ENCODE data around the gene SURF4.

Gene SURF4

DNA sequence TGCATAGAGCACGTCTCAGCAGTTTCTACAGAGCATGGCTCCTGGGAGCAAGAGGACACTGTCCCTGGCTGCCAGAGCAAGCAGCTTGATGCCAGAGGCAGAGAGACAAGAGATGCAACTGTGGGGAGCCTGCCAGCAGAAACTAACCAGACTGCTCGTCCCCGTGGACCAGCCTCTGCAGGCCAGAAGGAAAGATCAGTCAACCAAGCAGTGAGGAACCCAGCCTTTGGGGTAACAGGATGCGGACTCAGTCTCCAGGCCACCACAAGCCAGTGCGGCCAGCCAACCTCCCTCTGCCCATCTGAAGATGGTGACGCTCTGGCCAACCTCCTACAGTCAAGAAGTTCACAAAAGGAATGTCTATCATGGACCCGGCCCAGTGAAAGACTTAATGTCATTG, 3.7 kb downstream of the SURF4 start:
- no peak for DNase-seq

DNA sequence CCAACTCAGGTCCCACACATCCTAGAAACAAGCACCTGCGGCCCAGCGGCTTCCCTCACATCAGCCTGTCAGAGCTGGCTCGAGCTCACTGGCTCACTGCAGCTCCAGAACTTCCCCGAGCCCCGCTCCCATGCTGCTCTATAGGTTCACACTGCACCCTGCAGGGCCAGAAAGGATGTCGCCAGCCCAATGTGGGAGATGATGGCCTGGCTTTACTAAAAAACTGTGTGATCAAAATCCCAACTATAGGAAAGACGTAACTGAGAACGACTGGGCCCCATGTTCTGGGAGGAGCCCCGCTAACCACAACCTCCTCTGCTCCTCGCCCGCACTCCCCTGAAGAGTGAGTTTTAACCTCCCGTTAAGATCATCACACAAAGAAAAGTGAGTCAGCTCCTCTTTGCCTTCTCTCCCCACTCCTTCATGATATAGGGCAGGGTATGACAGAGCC, 4.6 kb downstream of the SURF4 start:
- DNase-seq, result peak; percentile 61

DNA sequence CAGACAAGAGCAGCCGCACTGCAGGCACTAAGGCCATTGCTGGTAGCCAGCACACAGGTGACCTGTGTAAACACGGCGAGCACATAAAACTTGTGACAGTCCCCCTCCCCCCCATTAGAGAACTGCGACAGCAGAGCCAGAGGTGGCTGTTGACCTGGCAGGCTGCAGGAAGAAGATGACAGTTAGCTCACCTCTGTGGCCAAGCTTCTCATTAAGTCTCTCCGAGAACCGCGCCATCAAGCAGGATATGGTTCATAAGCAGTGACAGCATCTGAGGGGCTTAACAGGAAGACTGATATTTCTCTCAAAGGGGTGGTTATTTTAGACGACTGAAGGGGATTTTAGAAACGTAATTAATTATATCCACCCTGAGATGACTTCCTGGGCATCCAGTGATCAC, 5.2 kb downstream of the SURF4 start:
- peak; percentile 56 for DNase-seq

DNA sequence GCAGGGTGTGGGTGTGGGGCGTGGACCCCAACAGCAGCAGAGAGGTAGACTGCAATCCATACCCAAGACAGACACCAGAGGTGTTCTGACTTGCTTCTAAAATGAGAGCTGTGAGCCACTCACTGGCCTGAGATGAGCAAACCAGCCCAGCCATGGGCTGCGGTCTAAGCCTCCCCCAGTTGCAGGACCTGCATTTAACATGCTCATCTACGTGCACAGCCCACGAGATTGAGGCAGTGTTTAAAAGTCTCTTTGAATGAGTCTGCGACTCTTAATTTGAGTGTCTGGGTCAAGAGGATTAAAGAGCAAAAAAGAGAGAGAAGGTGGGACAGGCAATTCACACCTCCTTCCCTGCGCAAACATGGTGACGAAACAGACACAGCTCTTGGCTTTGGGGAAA, 5.9 kb downstream of the SURF4 start:
- DNase-seq, result no peak

DNA sequence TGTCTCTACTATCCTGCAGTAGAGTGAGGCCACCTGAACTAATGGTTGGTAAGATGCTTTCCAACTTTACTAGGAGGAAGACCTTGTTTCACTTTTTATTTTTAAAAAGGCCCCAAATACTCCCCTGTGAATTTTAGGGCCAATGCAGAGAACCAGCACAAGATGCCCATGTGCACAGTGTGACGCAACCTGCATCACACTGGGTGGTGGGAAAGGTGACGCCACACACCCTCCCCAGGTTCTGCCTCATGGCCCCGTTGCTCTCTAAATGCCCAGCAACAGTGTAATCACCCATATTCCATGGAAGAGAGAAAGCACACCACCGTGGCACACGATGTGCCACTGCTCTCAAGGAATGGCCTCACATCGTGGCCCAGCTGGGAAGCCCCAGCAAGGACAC, 6.4 kb downstream of the SURF4 start:
- no peak for DNase-seq

DNA sequence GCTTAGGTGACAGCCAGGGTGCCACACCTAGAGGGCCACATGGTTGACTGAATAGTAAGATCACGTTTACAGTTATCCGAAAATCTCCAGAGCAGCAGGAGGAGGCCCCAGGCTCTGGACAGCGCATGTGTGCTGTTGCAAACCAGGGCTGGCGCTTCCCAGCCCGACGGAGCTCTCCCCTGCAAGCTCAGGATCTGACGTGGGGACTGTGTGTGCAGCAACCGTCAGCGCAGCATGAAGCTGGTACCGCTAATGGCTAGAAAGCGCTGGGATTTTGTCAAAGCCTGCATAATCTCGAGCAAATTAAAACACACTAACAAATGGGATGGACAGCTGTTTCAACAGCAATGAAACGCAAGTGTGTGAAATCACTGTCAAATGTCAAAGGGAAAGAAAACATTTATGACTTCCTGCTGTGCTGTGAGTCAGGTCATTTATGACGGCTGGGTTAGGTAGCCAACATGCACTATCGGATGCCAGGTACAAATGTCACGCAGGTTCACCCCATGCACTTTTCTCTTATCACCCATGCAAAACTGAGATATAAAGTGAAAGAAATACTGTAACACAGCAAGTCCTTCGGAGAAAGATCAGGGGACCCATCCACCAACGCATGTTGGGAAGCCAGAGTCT, 7.5 kb downstream of the SURF4 start:
- no peak for DNase-seq

DNA sequence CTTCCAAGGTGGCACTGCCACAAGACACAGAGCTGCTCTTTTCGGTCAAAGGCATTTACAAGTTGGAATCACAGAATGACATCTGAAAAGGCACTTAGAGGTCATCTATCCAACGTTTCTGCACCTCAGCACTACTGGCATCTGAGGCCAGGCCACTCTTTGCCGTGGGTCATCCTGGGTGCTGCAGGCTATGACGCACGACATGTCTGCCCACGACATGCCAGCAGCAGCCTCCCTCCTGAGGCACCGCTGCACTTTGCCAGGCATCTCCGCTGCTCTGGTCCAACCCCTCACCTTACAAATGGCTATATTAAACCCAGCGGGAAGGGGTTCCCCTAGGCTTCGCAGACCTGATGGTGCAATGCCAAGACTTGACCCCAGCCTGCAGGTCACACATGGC, 8.1 kb downstream of the SURF4 start:
- no peak for DNase-seq

DNA sequence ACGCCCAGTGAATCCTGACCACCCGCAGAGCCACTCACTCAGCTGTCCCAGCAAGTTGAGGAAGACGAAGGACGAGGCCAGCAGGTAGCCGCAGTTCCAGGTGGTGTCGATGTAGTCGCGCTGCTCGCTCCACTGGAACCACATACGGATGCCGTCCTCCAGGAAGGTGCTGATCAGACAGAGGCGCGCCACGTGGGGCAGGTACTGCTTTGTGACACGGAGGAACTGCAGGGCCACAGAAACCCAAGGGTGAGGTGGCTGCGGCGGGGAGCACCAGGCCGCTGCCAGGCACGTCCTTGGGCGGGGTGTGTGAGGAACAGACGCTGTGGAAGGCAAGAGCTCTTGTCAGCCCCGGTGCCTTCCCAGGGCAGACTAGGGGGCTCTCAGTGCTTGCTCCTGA, 8.6 kb downstream of the SURF4 start:
- no peak for DNase-seq

DNA sequence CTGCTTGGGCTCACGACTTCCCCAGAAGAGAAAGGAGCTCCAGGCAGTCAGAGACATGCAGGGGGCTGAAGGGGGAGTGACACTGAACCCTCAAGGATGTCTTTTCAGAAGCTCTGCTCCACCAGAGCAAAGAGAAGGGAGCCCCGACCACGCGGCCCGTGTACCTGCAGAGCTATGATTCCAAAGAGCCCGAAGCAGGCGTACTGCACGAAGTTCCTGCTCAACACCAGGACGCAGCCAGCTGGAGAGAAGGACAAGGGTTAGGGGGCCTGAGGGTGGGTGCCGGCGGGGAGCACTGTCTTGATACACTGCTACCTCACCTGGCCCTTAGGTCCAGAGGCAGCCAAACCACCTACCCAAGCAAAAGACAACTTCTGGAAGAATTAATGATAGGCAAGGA, 9.4 kb downstream of the SURF4 start:
- DNase-seq, result no peak

DNA sequence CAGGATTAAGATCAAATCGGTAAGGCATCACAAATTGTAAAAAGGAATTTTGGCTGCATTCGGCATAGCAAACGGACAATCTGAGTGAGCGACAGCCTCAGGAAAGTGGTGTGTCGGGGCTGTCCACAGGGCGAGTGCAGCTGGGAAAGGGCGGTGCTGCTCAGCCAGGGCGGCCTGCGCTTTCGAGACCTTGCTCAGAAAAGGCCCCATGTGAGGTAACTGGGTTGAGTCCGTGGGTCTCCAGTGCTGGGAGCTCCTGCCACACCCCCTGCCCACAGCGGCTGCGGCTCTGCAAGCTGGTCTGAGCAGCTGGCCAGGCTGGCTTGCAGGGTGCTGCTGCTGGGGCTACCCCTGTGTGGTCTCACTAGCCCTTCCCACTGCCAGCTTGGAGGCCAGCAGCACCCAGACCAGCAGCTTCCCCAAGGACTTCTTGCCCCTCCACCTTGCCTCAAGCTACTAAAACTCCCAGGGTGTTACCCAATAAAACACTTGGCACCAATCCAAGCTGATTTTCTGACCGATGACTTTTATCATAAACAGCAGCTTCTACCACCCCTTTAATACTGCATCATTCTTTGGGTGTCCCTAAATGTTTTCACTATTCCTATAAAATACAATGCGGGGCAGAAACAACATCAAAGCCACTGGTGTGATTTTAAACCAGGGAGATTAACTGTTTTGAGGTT, 13.4 kb downstream of the SURF4 start:
- no peak for DNase-seq

DNA sequence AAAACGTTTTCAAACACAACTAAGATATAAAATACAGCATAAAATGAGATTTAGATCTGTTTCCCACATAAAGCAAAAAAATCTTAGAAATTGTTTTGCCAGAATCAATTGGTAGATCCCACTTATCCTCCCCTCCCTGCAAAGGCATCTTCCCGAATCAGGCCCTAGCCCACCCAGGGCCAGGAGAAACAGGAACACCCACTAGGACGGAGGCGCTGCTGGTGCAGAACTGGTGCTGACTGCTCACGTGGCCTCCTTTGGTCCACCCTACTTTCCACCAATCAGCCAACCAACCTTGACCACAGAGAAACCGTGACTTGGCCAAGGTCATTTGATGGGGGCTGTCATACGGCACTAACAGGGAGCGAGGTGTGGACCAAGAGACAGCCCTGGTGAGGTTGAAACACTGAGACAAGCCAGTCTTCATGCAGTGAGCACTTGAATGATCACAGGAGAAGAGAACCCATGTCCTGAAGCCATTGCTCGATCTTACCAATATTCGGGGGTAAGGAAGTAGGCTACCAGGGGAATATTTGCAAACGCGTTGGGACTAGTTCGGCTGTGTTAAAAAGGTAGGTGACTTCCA, 14.3 kb downstream of the SURF4 start:
- DNase-seq, result no peak

DNA sequence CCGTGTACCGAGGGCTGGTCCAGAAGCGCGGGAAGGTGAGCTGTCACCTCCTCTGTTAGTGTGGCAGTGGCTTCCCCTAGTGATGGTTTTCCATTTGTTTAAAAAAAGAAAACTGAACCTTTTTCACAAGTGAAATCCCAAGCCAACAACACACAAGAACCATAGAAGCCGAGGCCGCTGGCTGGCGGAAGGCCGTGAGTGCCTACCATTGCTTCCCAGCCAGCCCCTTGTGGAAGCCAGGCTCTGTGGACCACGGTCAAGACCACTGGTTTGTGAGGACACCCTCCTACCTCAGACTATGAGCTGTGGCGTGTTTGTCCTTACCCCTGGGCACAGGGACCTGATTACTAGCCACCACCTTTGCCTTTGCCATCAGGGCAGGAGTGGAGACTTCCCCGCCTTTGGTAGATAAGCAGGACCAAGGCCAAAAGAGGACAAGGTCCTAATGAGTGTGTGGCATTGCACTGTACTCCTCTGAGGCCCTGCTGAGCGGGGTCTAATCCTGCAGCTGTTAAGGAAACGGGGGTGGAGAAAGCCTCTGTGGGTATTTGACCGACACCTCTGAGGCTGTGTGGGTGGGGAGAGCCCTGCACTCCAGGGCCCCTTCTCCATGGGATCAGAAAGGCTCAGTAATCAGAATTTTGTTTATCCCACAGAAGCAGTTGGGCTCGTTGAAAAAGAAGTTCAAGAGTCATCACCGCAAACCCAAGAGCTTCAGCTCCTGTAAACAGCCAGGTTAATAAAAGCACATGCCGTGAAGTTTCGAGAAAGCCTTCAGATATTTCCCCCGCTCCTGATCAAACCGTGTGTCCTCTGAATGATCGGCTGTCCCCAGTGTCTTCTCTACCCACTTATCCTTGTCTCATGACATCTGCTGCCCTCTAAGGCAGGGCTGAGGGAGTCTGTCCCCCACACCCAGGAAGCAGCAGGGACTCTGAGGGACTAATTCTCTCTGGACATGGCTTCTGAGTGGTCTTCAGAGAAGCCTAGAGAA, 15.2 kb downstream of the SURF4 start:
- DNase-seq, result no peak

DNA sequence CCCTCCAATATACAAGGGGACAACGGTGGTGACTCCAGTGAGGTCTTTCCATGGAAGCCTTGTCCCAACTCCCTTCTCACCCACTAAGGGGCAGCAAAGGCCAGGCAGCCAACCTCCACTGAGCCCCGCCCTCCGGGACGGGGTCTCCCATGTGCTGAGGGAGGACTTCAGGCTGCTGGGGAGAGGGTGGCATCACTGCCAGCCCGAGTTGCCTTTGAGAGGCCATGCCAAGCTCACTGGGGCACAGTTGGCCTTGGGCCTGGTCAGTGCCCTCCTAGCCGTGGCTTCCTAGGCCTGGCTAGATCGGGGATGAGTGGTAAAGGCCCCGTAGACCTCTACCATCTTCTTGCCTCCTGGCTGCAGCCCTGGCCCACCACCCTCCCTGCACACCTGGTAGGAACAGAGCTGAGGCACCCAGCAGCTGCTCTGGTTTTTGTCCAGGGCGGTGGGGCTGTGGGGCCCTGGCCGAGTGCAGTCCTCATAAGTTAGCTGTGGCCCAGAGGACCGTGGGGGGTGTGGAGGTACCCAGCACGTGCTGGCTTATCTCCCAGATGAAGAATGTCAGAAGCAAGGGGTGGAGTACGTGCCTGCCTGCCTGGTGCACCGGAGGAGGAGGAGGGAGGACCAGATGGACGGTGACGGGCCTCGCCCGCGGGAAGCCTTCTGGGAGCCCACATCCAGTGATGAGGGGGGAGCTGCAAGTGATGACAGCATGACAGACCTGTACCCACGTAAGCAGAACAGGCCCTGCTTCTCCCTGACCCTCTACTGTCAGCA, 16.3 kb downstream of the SURF4 start:
- DNase-seq, result no peak

DNA sequence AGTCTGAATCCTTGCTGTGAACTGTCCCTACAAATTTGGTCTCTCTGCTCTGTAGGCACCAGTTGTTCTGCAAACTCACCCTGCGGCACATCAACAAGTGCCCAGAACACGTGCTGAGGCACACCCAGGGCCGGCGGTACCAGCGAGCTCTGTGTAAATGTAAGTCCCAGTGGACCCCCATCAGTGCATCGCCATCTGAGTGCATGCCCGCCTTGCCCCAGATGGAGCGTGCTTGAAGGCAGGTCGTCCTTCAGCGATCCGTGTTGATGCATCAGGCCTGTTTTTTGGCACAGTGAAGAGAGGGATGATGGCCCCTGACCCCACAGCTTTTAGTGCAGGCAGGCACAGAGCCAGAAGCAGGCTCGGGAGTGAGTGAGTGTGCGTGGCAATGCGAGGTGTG, 18.2 kb downstream of the SURF4 start:
- no peak for DNase-seq

DNA sequence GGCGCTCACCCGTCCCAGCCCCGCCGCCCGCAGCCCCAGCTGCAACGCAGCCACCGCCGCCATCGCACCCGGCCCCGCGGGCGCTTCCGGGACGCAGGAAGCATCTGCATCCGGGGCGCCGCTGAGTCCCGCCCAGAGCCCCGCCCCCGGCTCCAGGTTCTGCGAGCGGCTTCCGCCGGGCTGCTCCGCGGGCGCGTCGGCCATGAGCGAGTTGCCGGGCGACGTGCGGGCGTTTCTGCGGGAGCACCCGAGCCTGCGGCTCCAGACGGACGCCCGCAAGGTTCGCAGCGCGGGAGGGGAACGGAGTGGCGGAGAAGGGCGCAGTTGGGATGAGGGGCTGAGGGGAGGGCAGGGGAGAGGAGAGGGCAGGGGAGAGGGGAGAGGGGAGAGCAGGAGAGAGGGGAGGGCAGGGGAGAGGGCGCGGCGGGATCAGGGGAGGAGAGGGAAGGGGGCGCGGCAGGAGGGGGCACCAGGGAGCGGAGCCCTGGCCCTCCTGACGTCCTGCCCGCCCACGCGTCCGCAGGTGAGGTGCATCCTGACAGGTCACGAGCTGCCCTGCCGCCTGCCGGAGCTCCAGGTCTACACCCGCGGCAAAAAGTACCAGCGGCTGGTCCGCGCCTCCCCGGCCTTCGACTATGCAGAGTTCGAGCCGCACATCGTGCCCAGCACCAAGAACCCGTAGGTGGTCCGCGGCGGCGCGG, 19.3 kb downstream of the SURF4 start, which contains the start of the genes SURF1 and SURF2:
Gene SURF1 (minus strand): TSS at position 97 of the 701 bp plus-strand sequence. CDS start 34 bp downstream, at position 63.
Gene SURF2 (plus strand): TSS at position 160 of the 701 bp plus-strand sequence. CDS start 43 bp downstream, at position 203.
- peak; percentile 88 for DNase-seq

DNA sequence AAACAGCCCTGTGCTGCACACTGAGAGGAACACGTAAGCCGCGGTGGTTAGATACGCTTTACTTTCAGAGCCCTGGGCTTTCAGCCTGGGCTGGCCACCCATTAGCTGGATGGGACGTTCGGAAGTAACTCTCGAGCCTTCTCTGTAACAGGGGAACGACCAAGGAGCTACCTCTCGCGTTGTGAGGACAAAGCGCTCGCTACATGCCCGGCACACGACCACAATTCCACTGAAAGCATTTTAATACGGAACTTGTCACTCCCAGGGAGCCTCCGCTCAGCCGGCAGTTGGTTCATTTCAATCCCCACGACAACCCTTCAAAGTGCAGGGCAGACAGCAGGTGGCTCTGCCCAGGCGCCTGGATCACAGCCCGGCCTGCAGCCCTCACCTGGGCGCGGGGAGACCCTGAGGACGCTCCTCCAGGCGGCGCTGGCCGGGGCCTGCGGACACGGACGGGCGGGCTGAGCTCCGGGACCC, 19.9 kb downstream of the SURF4 start:
- DNase-seq, result no peak

DNA sequence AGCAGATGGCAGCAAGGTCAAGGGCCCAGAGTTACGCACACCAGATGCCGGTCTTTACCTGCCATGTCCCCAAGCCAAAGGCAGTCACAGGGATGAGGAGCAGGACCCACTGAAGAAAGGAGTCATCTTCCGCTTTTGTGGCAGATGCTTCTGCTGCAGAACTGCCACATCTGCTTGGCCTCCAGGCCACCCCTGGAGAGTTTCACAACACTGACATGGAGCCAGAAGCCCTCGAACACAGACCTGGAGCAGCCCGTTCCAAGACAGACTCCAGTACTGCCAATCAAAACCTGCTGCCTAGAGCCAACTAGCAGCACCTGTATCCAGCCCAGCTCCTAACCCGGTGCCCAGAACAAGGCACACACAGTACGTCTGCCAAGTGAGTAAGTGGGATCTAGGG, 21.1 kb downstream of the SURF4 start:
- DNase-seq, result no peak

DNA sequence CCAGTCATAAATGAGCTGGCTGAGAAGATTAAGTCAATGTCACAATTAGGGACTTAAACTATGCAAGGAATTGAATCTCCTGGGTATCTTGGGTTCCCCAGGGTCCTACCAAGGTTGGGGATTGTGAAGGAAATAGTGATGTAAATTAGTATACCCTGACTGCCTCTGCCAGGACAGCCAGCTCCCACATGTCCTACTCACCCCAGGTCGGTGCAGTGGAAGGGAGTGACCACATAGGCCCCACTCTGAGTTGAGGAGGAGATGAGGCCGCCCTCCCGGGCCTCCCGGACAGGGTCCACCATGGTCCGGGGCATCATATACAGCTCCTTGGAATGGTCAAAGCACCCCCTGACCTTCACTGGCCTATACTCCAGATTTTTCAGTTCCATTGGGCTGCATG, 22.3 kb downstream of the SURF4 start:
- no peak for DNase-seq

DNA sequence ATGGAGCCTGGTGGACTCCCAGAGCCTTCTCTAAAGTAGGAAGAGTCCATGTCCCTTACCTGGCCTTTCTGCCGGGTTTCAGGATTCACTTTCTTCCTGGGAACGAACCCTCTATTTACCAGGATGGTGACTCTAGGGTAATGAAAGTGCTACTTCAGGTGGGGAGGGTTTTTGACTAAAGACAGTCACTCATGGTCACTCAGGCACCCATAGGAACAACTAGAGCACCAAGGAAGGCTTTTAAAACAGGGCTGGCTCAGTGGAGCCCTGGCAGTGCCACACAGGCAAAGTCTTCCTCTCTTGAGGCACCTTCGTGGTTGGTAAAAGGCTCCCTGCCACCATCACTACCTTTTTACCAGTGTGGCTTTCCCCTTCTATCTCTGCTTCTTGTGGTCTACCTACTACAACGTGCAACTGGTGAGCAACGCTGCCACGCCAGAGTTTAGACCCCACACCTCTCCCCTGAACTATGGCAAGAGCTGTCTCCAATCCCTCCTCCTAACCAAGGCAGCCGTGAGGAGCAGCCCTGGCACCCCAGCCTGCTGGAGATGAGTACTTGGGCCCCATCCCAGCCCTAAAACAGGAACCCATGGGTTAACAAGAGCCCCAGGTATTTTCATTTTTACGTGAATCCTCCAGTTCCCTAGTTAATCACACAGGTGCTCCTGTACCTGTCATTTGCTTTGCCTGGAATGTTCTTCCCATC, 23.1 kb downstream of the SURF4 start:
- DNase-seq, result no peak

DNA sequence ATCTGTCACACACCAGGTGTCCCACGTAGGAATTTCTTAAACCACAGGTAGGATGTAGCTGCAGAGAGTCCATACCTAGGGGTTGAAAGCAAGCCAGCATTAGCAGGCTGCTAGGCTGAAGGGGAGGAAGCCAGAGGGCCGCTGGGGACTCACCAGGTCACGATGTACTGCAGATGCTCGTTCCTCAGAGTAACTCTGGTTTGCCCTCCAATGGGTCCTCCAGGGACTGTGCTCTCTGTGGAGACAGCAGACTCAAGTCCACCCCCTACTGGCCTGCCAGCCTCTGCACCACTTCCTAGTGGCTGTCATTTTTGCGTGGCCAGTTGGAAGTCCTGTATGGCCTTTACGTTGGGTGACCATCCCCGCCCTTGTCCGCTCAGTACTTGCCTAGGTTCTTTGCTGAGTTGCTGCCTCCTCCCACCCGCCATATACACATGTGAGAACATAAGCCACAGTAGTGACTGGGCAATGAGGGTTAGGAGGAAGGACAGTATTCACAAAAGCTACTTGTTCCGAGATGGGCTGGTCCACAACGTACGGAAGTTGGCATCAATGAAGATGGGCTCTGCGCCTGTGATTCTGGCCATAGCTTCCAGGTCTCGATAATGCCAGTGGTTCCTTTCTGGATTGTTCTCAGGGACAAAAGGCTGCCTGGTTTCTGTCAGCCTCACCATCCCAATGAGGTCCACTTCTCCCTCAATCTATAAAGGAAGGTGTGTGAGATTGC, 23.8 kb downstream of the SURF4 start:
- peak; percentile 41 for DNase-seq
